ENCODE data around the gene CGB8. TPM values are rescaled to one million over a fixed set of nuclear protein-coding genes. Genes with fewer than 3 reads are reported as not detected.

CGB8 gene
- total RNA-seq, 1 donor from 2014 or later: not detected

- no peak for DNase-seq (ENCODE audit: low spot score)
- Histone ChIP-seq H4K20me1 (ENCODE audit: low read depth) (peaks cover 8% of the 10 kb centered on the region), H3F3A (ENCODE audit: low read depth) (peaks cover 12% of the 10 kb centered on the region), H3K36me3 (no peaks in the 10 kb centered on the region), H2AFZ (replicated peaks) (no peak overlapping the region), H3K4me1 (peaks cover 12% of the 10 kb centered on the region), H3K79me2 (ENCODE audit: low read depth) (no peaks in the 10 kb centered on the region), H3K27me3 (peaks cover 23% of the 10 kb centered on the region), H3K27ac (no peak overlapping the region), H3K9me3 (ENCODE audit: low read depth) (no peaks in the 10 kb centered on the region), H3K4me3 (no peak overlapping the region), H3K4me2 (no peak overlapping the region), H3K9ac (no peak overlapping the region)
- H3K4me1 Mint-ChIP-seq: peaks cover 3% of the 10 kb centered on the region
- no peak overlapping the region for H3K27ac Mint-ChIP-seq
- H3K36me3 Mint-ChIP-seq: peaks cover 9% of the 10 kb centered on the region
- peaks cover 12% of the 10 kb centered on the region for H3K27me3 Mint-ChIP-seq (ENCODE audit: insufficient read depth, low read depth)
- no peak overlapping the region for H3K4me3 Mint-ChIP-seq
- TF ChIP-seq CTCF (IDR thresholded peaks at IDR 0.05): no peak
- TF ChIP-seq EZH2 (IDR thresholded peaks at IDR 0.05): no peak
- TF ChIP-seq EZH2phosphoT487 (IDR thresholded peaks at IDR 0.05): no peak
- peaks cover 2% of the 10 kb centered on the region for H3K9me3 Mint-ChIP-seq
Observed at GRCh38 chr19:49014123-49014869, 34.6 kb downstream of the CGB8 start.

- no peak for DNase-seq (ENCODE audit: low spot score)
- H4K20me1 ChIP-seq (ENCODE audit: low read depth): no peaks in the 10 kb centered on the region
- Mint-ChIP-seq H3K4me3 (no peak overlapping the region), H3K36me3 (peaks cover 15% of the 10 kb centered on the region), H3K27me3 (ENCODE audit: insufficient read depth, low read depth) (no peaks in the 10 kb centered on the region), H3K27ac (no peak overlapping the region), H3K9me3 (no peaks in the 10 kb centered on the region), H3K4me1 (no peaks in the 10 kb centered on the region)
- no peaks in the 10 kb centered on the region for H3K27me3 ChIP-seq
- H3K27ac ChIP-seq: no peak overlapping the region
- H3K9ac ChIP-seq: no peak overlapping the region
- no peak overlapping the region for H2AFZ ChIP-seq (replicated peaks)
- no peaks in the 10 kb centered on the region for H3K4me1 ChIP-seq
- no peaks in the 10 kb centered on the region for H3K36me3 ChIP-seq
- no peaks in the 10 kb centered on the region for H3K9me3 ChIP-seq (ENCODE audit: low read depth)
- H3K79me2 ChIP-seq (ENCODE audit: low read depth): no peaks in the 10 kb centered on the region
- no peak for TF ChIP-seq EZH2 (IDR thresholded peaks at IDR 0.05)
- TF ChIP-seq EZH2phosphoT487 (IDR thresholded peaks at IDR 0.05): no peak
- TF ChIP-seq CTCF (IDR thresholded peaks at IDR 0.05): no peak
- no peak overlapping the region for H3K4me3 ChIP-seq
- no peaks in the 10 kb centered on the region for H3F3A ChIP-seq (ENCODE audit: low read depth)
- no peak overlapping the region for H3K4me2 ChIP-seq
Observed at GRCh38 chr19:49011194-49011593, 37.7 kb downstream of the CGB8 start.

- Histone ChIP-seq H3F3A (ENCODE audit: low read depth) (no peaks in the 10 kb centered on the region), H3K4me1 (no peaks in the 10 kb centered on the region), H3K36me3 (no peaks in the 10 kb centered on the region), H3K4me3 (no peak overlapping the region), H3K27me3 (no peaks in the 10 kb centered on the region), H3K4me2 (no peak overlapping the region), H3K9ac (no peak overlapping the region), H2AFZ (replicated peaks) (no peak overlapping the region), H3K79me2 (ENCODE audit: low read depth) (no peaks in the 10 kb centered on the region), H3K9me3 (ENCODE audit: low read depth) (no peaks in the 10 kb centered on the region), H3K27ac (no peak overlapping the region), H4K20me1 (ENCODE audit: low read depth) (no peaks in the 10 kb centered on the region)
- peaks cover 13% of the 10 kb centered on the region for H3K36me3 Mint-ChIP-seq
- H3K4me1 Mint-ChIP-seq: no peaks in the 10 kb centered on the region
- TF ChIP-seq CTCF (IDR thresholded peaks at IDR 0.05) (no peak), EZH2 (IDR thresholded peaks at IDR 0.05) (no peak), EZH2phosphoT487 (IDR thresholded peaks at IDR 0.05) (no peak)
- H3K27me3 Mint-ChIP-seq (ENCODE audit: insufficient read depth, low read depth): no peaks in the 10 kb centered on the region
- H3K27ac Mint-ChIP-seq: no peak overlapping the region
- no peak overlapping the region for H3K4me3 Mint-ChIP-seq
- DNase-seq (ENCODE audit: low spot score): no peak
- H3K9me3 Mint-ChIP-seq: no peaks in the 10 kb centered on the region
Observed at GRCh38 chr19:49010453-49010852, 38.5 kb downstream of the CGB8 start.

Measured in neural progenitor cell (in vitro differentiated cells).